Forelimb muscle (tissue), 1 donor: ENCODE data around the gene HEATR3. TPM values are rescaled to one million over a fixed set of nuclear protein-coding genes. Genes with fewer than 3 reads are reported as not detected.
A peak's percentile ranks its signal among the peaks of the same experiment; 100 is the strongest.

Source experiments
- DNase-seq: peaks from one replicate; pipeline ENCODE4 v3.0.0-alpha.2; 2013; ENCODE audit warnings: low read depth
- polyA plus RNA-seq: library from polyadenylated mRNA; unstranded; fragments of 120-200 nt; gene quantifications from one replicate; pipeline ENCODE4 v1.2.1, GENCODE V29; 2013; ENCODE audit not compliant: insufficient read length

The HEATR3 gene
- polyA plus RNA-seq, 1 donor = 18.4 TPM

DNA sequence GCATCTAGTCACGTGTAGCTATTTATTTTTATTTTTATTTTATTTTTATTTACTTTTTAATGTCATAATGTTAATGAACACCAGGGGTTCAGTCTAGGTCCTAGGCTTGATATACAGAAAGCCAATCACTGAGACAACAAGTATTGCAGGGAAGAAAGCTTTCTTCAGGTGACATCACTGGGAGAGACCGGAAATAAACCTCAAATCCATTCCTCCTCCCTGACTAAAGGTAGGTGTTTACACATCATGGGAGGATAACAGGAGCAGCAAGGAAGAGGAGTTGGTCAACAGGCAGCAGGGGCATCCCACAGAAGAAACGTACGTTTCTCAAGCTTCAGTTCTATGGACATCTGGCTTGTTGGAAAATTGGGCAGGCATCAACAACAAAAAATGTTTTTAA, 9.5 kb upstream of the HEATR3 start:
- no peak for DNase-seq

GRCh38 chr16:50058091-50058771, 7.5 kb upstream of the HEATR3 start:
- DNase-seq = no peak

- DNase-seq = no peak
Observed at GRCh38 chr16:50059111-50059510, 6.7 kb upstream of the HEATR3 start.

DNA sequence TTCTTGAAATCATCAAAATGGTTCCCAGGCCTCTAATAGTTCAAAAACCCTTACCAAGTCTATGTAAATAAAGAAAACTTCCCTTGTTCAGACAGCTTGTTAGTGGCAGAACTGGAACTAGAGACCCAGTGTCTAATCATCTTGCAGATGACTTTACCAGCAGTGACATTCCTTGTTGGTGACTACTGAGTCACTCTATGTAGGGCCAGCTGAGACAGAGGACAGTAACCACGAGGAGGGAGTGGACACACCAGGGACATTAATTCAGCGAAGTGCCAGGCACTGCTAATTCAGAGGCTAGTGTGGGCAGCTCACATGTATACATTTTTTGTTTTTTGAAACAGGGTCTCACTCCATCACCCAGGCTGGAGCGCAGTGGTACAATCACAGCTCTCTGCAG, 6.1 kb upstream of the HEATR3 start:
- no peak for DNase-seq

- DNase-seq = no peak
Observed at GRCh38 chr16:50061326-50061725, 4.4 kb upstream of the HEATR3 start.

DNA sequence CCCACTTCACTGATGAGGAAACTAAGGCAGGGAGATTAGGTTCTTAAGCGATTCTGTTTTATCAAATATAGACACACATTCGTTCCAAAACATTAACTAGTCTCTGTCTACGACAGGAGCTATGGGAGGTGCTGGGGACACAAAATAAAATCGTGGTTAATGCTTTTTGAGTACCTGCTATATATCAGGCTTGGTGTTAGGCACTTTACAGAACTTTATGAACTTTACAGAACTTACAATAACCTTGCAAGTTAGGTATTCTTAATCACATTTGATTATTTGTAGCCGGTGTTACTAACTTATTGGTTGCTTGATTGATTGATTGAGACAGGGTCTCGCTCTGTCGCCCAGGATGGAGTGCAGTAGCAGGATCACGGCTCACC, 538 bp upstream of the HEATR3 start:
- no peak for DNase-seq

DNA sequence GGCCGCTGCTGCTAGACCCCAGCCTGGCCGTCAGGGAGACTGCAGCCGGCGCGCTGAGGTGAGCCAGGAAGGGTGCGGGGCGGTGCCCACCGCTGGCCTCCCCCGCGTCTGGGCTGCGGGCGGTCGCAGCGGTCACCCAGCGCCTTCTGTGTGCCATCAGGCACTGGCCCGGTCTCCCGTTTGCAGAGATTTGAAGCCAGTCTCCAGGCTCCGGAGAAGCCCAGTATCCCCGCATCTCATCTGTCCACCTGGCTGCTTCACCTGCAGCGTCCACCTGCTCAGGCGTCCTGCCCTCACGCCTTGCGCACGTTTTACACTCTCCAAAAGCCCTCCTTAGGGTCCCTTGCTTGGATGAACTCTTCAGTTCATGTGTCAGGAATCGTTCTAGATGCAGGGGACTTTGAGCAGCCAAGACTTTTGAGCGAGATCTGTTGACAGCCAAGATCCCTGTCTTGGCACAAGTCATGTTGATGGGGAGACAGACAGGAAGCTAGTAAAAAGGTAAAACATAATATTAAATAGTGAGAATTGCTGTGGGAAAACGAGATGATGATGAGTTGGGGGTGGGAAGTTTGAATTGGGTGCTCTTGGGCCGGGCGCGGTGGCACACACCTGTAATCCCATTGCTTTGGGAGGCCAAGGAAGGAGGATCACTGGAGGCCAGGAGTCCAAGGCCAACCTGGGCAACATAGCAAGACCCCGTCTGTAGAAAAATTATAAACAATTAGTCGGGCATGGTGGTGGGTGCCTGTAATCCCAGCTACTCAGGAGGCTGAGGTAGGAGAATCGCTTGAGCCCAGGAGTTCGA, 916 bp downstream of the HEATR3 start:
- DNase-seq = no peak

GRCh38 chr16:50067290-50067853, 1.6 kb downstream of the HEATR3 start:
- no peak for DNase-seq

GRCh38 chr16:50068550-50068949, 2.8 kb downstream of the HEATR3 start:
- DNase-seq = no peak

DNA sequence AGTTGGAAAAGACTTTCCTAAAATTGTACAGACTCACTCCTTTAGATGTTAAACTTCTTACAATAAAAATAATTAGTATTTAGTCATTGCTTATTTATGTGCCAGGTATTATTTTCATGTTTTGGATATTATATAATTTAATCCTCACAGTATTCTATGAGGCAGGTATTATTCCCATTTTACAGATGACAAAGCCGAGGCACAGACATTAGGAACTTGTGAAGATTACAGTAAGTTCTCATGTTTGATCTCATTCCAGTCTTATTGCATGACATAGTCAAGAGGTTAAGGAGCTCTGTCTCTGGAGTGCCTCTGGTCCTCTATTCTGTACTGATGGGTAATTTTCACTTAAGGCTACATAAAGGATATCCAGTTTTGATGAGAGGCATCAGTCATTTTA, 3.3 kb downstream of the HEATR3 start:
- no peak for DNase-seq

- DNase-seq = no peak
Observed at GRCh38 chr16:50071075-50071671, 5.4 kb downstream of the HEATR3 start.

- no peak for DNase-seq
Observed at GRCh38 chr16:50072730-50073129, 7.0 kb downstream of the HEATR3 start.

DNA sequence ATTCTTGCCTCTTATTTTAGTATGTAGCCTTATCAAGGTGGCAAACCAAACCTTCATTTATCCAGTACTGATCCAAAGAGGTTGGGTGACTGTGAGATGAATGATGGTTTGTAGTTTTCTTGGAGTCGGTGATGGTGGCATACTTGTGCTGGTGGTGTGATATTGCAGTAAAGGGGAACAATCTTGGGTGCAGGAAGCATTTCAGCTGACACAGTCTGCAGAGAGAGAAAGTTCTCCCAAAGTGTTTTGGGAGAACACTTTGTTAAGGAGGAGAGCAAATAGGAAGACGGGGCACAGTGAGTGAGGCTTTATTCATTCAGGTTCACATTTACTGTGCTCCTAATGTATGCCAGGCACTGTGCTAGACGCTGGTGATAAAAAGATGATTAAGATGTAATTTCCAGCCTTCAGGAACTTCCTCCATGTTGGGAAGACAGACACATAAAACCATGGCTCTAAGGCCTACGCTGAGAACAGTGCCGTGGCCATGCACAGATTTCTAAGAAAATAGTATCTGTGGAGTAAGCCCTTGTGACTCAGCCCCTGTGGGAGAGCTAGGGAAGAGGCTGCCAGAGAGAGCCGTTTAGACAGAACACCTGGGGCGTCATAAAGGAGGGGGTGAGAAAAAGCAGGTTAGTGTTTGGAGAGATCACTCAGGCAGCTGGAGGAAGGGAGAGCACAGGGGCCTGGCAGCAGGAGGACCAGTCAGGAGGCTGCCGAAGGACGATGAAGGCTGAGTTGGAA, 13.8 kb downstream of the HEATR3 start:
- no peak for DNase-seq

GRCh38 chr16:50081428-50082018, 15.8 kb downstream of the HEATR3 start:
- DNase-seq = no peak

DNA sequence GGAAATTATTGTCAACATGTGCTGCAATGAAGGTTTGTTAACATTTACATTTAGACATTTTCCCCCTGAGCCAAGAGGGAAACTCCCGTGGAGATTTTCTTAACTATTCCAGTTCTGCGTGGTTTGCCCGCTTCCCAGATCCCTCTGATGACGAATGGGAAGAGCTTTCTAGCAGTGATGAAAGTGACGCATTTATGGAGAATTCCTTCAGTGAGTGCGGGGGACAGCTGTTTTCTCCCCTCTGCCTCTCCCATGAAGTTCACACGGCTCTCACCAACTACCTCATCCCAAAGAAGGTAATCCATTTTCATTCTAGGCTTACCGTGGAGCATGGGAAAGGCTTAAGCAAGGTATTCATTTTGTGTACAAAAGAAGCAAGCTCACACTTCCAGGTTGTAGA, 18.2 kb downstream of the HEATR3 start:
- no peak for DNase-seq

DNA sequence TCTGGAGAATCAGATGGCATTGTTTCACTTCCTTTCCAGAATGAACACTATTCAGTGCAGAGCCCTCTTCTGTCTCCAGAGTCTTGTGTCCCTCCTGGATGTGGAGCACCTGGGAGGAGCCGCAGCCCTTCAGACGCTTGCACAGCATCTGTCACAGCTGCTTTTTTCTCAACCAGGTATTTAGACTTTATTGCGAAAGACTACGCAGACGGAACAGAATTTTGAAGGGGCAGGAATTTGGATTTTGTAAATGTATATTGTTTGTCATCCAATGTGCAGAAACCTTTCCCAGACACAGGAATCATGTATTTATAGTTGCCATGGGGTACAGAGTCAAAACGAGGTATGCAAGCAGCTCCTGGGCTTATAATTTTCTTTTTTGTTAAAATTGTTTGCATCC, 20.4 kb downstream of the HEATR3 start:
- no peak for DNase-seq

DNA sequence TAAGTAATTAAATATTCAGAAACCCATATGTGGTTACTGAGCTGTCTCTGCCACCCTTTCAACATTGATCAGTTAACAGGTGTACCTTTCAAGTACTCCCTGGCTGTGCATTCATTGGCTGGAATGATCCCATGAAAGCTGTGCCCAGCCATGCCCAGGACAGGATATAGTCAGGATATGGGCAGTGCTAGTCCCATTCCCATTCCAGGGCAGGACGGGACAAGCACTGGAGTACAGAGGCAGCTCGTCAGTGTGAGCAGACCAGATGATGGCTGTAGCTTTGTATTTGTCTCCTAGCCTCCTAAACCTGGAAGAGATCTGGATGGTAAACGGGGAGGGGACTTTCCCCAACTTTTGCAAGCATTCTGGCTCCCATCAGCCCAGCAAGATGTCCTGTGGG, 22.5 kb downstream of the HEATR3 start:
- DNase-seq = no peak

DNA sequence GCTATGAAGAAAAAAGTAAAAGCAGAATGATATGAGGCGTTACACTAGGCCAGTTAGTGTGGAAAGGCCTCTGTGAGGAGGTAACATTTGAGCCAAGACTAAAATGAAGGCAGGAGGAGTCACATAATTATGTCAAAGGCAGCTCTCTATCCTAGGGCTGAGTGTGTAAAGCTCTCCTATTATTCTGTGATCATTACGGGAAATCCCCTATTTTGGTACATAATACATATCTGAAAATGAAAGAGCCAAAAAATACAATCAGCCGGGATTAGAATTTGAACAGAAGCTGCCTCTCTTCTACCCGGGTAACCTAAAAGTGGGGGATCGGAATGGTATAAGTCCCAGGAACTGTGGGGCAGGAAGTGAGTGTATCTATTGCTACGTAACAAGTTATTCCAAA, 27.1 kb downstream of the HEATR3 start:
- no peak for DNase-seq

DNA sequence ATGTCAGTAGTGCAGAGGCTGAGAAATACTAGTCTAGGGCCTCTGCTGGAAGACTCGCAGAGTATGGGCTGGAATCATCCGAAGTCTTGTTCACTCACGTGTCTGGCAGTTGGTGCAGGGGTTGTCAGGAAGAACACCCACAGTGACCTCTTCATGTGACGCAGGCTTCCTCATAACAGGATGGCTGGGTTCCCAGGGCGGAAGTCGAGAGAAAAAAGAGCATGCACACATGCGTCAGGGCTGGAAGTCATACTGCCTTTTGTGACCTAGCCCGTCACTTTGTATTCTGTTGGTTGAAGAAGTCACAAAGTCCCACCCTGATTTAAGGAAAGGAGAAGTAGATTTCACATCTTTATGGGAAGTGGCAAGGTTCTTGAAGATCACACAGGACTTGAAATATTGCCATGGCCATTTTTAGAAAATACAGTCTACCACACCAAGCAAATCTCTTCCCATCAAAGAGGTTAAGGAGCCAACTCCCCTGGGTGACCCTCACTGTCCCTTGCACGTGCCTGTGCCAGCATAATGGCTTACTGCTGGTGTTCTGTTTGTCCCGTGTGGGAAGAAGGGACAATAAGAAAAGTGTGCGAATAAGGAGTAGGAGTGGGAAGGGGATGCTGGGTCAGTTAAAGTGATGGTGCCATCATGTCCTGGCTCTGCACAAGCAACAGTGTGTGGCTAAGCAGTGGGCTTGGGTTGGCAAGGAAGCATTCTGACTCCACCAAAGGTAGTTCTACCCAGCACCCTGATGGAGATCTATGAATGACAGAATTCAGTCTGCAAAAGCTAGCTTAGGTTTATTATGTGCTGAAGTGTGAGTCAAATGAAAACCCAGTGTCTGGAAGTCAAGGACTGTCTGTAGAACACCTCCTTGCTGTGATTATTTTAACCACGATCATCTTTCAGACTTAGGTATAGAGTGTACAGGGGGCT, 28.1 kb downstream of the HEATR3 start:
- peak; percentile 19 for DNase-seq

GRCh38 chr16:50096791-50097190, 31.0 kb downstream of the HEATR3 start:
- no peak for DNase-seq
